Measurements from ENCODE around the gene TYK2.

TYK2 gene

DNA sequence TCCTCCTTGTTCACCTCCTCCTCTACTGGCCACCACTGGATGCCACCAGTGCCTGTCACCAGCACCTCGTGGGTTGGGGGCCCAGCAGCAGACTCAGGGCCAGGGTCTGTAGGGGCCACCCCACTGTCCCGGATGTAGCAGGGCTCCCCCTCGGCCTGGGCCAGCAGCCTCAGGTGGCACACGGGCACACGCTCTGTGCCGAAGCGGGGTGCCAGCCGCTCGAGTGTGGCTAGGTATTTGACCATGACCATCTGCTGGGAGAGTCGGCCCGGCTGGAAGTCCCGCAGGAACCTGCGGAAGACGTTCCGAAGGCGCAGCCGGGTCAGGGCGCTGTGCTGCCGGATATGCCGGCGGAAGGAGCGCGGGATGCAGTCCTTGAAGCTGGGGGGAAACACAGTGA is 14.9 kb downstream of the TYK2 start:
- Histone ChIP-seq H3K9ac (ENCODE audit: low read depth, low read length) (no peak overlapping the region), H3K27me3 (ENCODE audit: insufficient read depth, low read length) (no peaks in the 10 kb centered on the region), H3K36me3 (ENCODE audit: insufficient read depth, low read depth, low read length) (peaks cover 33% of the 10 kb centered on the region), H3K27ac (ENCODE audit: low read length) (no peak overlapping the region), H3K4me1 (ENCODE audit: insufficient read depth, low read length) (no peaks in the 10 kb centered on the region), H3K4me3 (ENCODE audit: low read length) (no peak overlapping the region), H3K9me3 (ENCODE audit: insufficient read depth, low read depth, low read length) (no peaks in the 10 kb centered on the region)

DNA sequence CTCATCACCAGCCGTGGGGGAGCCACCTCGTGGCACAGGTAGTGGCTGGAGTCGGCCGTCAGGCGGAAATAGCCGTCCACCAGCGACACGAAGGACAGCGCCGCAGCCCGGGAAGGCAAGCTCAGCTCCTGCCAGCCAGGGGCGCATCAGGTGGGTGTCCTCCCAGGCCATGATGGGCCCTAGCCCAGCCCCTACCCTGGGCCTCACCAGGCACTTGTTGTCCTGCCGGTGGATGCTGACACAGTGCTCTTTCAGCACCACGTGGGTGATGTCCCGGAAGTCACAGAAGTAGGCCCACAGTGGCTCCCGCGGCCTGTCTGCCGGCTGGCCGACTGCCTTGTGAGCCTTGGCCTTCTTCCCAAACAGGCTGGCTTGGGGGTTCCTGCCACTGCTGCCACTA is 15.7 kb downstream of the TYK2 start:
- no peak overlapping the region for H3K27ac ChIP-seq (ENCODE audit: low read length)
- H3K4me3 ChIP-seq (ENCODE audit: low read length) = no peak overlapping the region
- H3K36me3 ChIP-seq (ENCODE audit: insufficient read depth, low read depth, low read length) = peaks cover 33% of the 10 kb centered on the region
- H3K9me3 ChIP-seq (ENCODE audit: insufficient read depth, low read depth, low read length) = no peaks in the 10 kb centered on the region
- H3K27me3 ChIP-seq (ENCODE audit: insufficient read depth, low read length) = no peaks in the 10 kb centered on the region
- H3K4me1 ChIP-seq (ENCODE audit: insufficient read depth, low read length) = no peaks in the 10 kb centered on the region
- H3K9ac ChIP-seq (ENCODE audit: low read depth, low read length) = no peak overlapping the region

DNA sequence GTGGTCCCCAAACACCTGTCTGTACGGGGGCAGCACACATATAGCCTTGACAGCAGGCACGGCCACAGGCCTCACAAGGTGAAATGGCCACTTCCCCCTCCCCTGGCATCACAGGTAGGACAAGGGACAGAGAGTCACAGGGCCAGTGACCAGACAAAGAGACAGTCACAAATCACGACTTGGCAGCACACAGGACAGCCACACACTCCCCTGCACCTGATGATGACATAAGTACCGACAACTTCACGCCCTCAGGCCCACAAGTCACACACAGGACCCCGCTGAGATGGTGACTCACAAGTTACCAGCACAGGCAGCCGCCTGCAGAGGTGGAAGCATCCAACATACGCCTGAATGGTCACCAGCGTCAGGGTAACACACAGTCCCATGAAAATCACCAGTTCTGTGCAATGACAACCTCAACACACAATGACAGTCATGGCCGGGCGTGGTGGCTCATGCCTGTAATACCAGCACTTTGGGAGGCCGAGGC is 16.5 kb downstream of the TYK2 start:
- Histone ChIP-seq H3K9ac (ENCODE audit: low read depth, low read length) (no peak overlapping the region), H3K4me3 (ENCODE audit: low read length) (no peak overlapping the region), H3K9me3 (ENCODE audit: insufficient read depth, low read depth, low read length) (no peaks in the 10 kb centered on the region), H3K27me3 (ENCODE audit: insufficient read depth, low read length) (no peaks in the 10 kb centered on the region), H3K36me3 (ENCODE audit: insufficient read depth, low read depth, low read length) (peaks cover 36% of the 10 kb centered on the region), H3K27ac (ENCODE audit: low read length) (no peak overlapping the region), H3K4me1 (ENCODE audit: insufficient read depth, low read length) (no peaks in the 10 kb centered on the region)

DNA sequence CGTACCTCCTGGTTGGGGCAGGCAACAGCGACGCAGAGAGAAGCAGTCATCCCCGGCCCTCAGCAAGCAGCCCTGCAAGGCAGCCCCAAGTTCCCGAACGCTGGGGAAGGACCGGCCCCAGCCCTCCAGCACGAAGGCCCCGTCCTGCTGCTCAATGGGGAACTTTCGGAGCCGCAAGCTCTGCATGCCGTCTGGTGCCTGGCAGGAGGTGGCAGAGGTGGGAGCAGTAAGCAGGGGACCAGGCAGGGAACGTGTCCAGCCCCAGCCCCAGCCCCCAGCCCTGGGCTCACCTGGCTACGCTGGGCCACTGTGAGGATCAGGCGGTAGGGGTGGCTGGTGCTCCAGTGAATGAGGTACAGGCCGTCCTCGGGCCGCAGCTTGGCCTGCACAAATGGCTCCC is 18.1 kb downstream of the TYK2 start:
- Histone ChIP-seq H3K27ac (ENCODE audit: low read length) (no peak overlapping the region), H3K4me3 (ENCODE audit: low read length) (no peak overlapping the region), H3K27me3 (ENCODE audit: insufficient read depth, low read length) (no peaks in the 10 kb centered on the region), H3K9me3 (ENCODE audit: insufficient read depth, low read depth, low read length) (no peaks in the 10 kb centered on the region), H3K9ac (ENCODE audit: low read depth, low read length) (no peak overlapping the region), H3K36me3 (ENCODE audit: insufficient read depth, low read depth, low read length) (peaks cover 28% of the 10 kb centered on the region), H3K4me1 (ENCODE audit: insufficient read depth, low read length) (no peaks in the 10 kb centered on the region)

DNA sequence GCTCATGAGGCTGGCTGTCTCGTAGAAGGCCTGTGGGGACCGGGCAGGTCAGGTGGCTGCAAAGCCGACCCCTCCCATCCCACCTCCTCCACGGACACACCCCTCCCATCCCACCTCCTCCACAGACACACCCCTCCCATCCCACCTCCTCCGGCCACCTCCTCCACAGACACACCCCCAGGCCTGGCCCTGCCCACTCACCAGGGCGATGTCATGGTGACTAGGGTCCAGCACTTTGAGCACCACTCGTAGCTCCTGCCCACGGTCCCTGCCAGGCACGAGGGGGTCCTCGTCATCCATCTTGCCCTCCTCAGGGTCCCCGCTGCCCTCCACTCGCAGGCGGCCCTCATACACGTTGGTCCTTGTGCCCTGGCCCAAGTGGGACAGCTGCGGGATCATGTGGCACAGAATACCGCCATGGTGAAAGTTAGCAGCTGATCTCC is 18.8 kb downstream of the TYK2 start:
- H3K27me3 ChIP-seq (ENCODE audit: insufficient read depth, low read length) = no peaks in the 10 kb centered on the region
- H3K36me3 ChIP-seq (ENCODE audit: insufficient read depth, low read depth, low read length) = peaks cover 28% of the 10 kb centered on the region
- H3K4me3 ChIP-seq (ENCODE audit: low read length) = no peak overlapping the region
- H3K9me3 ChIP-seq (ENCODE audit: insufficient read depth, low read depth, low read length) = no peaks in the 10 kb centered on the region
- H3K27ac ChIP-seq (ENCODE audit: low read length) = no peak overlapping the region
- no peaks in the 10 kb centered on the region for H3K4me1 ChIP-seq (ENCODE audit: insufficient read depth, low read length)
- no peak overlapping the region for H3K9ac ChIP-seq (ENCODE audit: low read depth, low read length)

DNA sequence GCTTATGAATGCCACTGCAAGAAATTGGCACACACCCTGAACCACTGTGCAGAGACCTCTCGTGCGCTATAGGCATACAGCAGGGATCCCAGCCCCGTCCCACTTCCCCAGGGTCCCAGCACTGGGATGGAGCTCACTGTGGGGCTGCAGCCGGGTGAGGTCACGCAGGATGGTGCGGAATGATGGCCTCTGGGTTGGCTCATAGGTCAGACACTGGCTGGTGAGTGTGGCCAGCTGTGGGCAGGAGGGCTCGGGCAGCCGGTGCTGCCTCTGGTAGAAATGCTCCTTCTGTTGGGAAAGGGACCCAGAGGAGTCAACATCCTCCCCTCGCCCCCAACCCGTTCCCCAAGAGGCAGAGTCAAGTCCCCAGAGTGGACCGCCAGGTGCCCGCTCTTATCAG is 23.9 kb downstream of the TYK2 start:
- Histone ChIP-seq H3K9ac (ENCODE audit: low read depth, low read length) (no peak overlapping the region), H3K27me3 (ENCODE audit: insufficient read depth, low read length) (no peaks in the 10 kb centered on the region), H3K4me1 (ENCODE audit: insufficient read depth, low read length) (no peaks in the 10 kb centered on the region), H3K27ac (ENCODE audit: low read length) (no peak overlapping the region), H3K9me3 (ENCODE audit: insufficient read depth, low read depth, low read length) (no peaks in the 10 kb centered on the region), H3K36me3 (ENCODE audit: insufficient read depth, low read depth, low read length) (peaks cover 9% of the 10 kb centered on the region; the same call in 1 of the 2 replicates), H3K4me3 (ENCODE audit: low read length) (no peak overlapping the region)

DNA sequence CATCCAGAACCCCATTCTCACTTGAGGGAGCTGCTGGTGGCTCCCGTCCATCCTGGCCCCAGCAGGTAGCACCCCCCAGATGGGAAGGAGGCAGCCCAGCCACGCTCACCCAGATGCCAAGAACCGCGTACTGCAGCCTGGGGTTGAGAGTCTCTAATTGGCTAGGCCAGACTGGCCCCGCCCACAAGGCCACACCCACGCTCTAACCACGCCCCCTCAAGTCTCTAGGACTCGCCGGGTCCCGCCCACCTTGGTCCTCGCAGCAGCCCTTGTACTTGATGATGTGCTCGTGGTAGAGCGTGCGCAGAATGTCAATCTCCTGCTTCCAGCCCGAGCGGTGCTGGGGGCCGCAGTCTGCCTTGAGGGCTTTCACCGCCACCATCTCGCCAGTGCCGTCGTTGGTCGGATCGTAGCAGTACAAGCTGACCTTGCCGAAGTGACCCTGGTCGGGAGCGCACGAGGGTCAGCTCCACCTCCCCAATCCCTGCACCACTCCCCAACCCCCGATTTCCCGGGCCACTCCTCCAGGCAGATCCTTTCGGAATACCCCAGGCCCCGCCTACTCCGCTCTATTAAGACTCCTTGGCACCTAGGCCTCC is 26.5 kb downstream of the TYK2 start:
- peak overlapping the region; percentile 79 for H3K4me3 ChIP-seq (ENCODE audit: low read length)
- H3K27ac ChIP-seq (ENCODE audit: low read length) = no peak overlapping the region
- no peaks in the 10 kb centered on the region for H3K9me3 ChIP-seq (ENCODE audit: insufficient read depth, low read depth, low read length)
- no peaks in the 10 kb centered on the region for H3K27me3 ChIP-seq (ENCODE audit: insufficient read depth, low read length)
- H3K9ac ChIP-seq (ENCODE audit: low read depth, low read length) = peak overlapping the region; percentile 83; the same call in 1 of the 2 replicates
- no peaks in the 10 kb centered on the region for H3K4me1 ChIP-seq (ENCODE audit: insufficient read depth, low read length)
- peaks cover 5% of the 10 kb centered on the region; the same call in 1 of the 2 replicates for H3K36me3 ChIP-seq (ENCODE audit: insufficient read depth, low read depth, low read length)

DNA sequence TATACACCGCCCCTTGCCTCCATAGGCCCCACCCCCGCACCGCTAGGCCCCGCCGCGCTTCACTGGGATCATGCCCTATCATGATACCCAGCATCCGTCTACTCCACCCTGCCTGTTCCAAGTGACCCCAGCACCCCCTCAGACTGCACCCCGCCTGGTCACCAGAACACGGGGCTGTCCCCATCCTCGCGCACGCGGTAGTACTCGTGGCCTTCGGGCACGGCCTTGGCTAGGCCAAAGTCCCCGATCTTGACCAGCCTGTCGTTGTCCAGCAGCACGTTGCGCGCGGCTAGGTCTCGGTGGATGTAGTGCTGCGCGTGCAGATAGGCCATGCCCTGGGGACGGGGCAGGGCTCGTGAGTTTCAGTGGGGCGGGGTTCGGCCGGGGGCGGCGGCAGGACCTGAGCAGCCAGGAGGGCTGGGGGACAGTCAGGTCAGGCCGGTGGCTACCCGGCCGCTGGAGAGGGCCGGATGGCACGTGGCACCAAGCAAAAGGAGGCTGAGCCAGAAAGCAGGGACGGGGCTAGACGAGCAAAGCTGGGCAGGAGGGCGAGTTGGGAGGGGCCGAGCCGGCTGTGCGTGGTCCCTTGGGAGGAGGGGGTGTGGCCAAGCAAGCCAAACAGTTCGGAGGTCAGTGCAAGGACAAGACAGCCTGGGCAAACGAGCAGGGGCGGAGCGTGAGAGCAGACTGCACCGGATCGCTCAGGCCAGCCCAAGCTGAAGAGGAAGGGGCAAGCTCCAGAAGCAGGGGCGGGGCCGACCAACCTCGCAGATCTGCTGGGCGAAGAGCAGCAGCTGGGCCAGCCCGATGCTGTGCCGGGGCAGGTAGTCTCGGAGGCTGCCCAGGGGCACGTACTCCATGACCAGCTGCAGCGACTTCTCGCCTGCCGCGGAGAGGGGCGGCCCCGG is 27.4 kb downstream of the TYK2 start:
- peaks cover 5% of the 10 kb centered on the region; the same call in 1 of the 2 replicates for H3K36me3 ChIP-seq (ENCODE audit: insufficient read depth, low read depth, low read length)
- H3K4me3 ChIP-seq (ENCODE audit: low read length) = peak overlapping the region; percentile 79

DNA sequence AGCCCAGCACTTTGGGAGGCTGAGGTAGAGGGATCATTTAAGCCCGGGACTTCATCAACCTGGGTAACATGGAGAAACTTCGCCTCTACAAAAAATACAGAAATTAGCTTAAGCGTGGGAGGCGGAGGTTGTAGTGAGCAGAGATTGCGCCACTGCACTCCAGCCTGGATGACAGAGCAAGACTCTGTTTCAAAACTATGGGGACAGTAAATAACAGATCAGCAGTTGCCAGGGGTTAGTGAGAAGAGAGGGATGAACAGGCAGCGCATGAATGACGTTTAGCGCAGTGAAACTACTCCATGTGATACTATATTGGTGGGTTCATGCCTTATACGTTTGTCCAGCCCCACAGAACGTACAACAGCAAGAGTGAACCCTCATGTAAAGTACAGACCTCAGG is 33.9 kb downstream of the TYK2 start:
- Histone ChIP-seq H3K9ac (ENCODE audit: low read depth, low read length) (no peak overlapping the region), H3K27me3 (ENCODE audit: insufficient read depth, low read length) (no peaks in the 10 kb centered on the region), H3K36me3 (ENCODE audit: insufficient read depth, low read depth, low read length) (peaks cover 5% of the 10 kb centered on the region; the same call in 1 of the 2 replicates), H3K9me3 (ENCODE audit: insufficient read depth, low read depth, low read length) (no peaks in the 10 kb centered on the region), H3K4me3 (ENCODE audit: low read length) (no peak overlapping the region), H3K27ac (ENCODE audit: low read length) (no peak overlapping the region), H3K4me1 (ENCODE audit: insufficient read depth, low read length) (no peaks in the 10 kb centered on the region)

More for the DNA sequence above, 27.4 kb downstream of the TYK2 start:
- Histone ChIP-seq H3K9me3 (ENCODE audit: insufficient read depth, low read depth, low read length) (no peaks in the 10 kb centered on the region), H3K9ac (ENCODE audit: low read depth, low read length) (peak overlapping the region; percentile 83; the same call in 1 of the 2 replicates), H3K4me1 (ENCODE audit: insufficient read depth, low read length) (no peaks in the 10 kb centered on the region), H3K27ac (ENCODE audit: low read length) (peak overlapping the region; percentile 94), H3K27me3 (ENCODE audit: insufficient read depth, low read length) (no peaks in the 10 kb centered on the region)

DNA sequence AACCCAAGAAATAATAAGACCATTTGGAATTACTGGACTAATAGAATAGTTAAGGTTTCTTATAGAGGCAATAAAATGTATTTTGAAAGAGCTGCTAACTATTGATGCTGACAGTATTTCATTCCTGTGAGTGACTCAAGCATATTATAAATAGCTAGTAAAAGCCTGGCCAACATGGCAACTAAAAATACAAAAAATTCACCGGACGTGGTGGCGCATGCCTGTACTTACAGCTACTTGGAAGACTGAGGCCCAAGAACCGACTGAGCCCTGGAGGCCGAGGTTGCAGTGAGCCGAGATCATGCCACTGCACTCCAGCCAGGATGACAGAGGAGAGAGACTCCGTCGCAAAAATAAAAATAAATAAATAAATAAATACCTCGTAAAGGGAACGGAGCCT is 35.6 kb downstream of the TYK2 start:
- no peak overlapping the region for H3K4me3 ChIP-seq (ENCODE audit: low read length)
- peaks cover 2% of the 10 kb centered on the region; the same call in 1 of the 2 replicates for H3K4me1 ChIP-seq (ENCODE audit: insufficient read depth, low read length)
- no peaks in the 10 kb centered on the region for H3K27me3 ChIP-seq (ENCODE audit: insufficient read depth, low read length)
- no peak overlapping the region for H3K27ac ChIP-seq (ENCODE audit: low read length)
- no peak overlapping the region for H3K9ac ChIP-seq (ENCODE audit: low read depth, low read length)
- no peaks in the 10 kb centered on the region for H3K9me3 ChIP-seq (ENCODE audit: insufficient read depth, low read depth, low read length)
- no peaks in the 10 kb centered on the region for H3K36me3 ChIP-seq (ENCODE audit: insufficient read depth, low read depth, low read length)

DNA sequence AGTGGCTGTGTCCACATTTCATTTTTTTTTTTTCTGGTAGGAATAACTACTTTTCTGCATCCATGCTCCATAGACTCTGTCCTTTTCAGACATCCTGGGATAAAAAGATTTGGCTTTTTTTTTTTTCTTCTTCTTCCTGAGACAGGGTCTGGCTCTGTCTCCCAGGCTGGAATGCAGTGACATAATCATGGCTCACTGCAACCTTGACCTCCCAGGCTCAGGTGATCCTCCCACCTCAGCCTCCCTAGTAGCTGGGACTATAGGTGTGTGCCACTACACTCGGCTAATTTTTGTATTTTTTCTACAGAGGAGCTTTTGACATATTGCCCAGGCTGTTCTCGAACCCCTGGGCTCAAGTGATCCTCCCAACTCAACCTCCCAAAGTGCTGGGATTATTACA is 36.9 kb downstream of the TYK2 start:
- Histone ChIP-seq H3K27me3 (ENCODE audit: insufficient read depth, low read length) (no peaks in the 10 kb centered on the region), H3K9me3 (ENCODE audit: insufficient read depth, low read depth, low read length) (no peaks in the 10 kb centered on the region), H3K4me1 (ENCODE audit: insufficient read depth, low read length) (peaks cover 12% of the 10 kb centered on the region; the same call in 1 of the 2 replicates), H3K36me3 (ENCODE audit: insufficient read depth, low read depth, low read length) (no peaks in the 10 kb centered on the region), H3K9ac (ENCODE audit: low read depth, low read length) (no peak overlapping the region), H3K27ac (ENCODE audit: low read length) (no peak overlapping the region), H3K4me3 (ENCODE audit: low read length) (no peak overlapping the region)

Data from iPS-20b (cell line).